B cell (primary cell): ENCODE data around the gene BSDC1.

Source experiments
- EZH2 ChIP-seq: IDR thresholded peaks from 2 replicates; pipeline ENCODE4 v1.6.1; 2012; ENCODE audit warnings: borderline replicate concordance, low read depth, mild to moderate bottlenecking, moderate library complexity, low read length; ENCODE audit not compliant: insufficient read depth, poor library complexity, severe bottlenecking
- TF ChIP-seq, protein P1 (sequence below): fragments of 200-600 bp; IDR thresholded peaks from one replicate; pipeline ENCODE4 v1.8.0; 2022; ENCODE audit warnings: antibody characterized with exemption, mild to moderate bottlenecking

DNA sequence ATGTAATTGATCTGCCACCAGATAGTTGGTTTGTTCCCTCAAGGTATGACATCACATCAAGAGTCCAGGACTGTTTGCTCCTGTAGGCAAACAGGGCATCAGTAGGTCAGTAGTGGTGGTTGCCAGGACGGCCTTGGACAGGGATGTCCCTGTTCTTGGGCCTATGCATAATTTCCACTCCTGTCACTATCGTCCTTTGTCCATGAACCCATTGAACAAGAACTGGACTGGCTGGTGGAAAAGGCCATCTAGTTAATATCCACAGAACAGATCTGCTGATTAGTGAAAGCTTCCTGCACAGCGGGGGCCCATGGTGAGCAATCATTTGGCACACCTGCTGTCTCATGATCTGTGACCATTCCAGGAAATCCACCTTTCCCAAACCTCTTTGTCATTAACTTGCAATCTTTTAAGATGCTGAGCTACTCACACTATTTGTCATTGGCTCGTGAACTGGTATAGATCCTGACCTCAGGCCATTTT, 12.4 kb upstream of the BSDC1 start:
- TF ChIP-seq, protein P1, sequence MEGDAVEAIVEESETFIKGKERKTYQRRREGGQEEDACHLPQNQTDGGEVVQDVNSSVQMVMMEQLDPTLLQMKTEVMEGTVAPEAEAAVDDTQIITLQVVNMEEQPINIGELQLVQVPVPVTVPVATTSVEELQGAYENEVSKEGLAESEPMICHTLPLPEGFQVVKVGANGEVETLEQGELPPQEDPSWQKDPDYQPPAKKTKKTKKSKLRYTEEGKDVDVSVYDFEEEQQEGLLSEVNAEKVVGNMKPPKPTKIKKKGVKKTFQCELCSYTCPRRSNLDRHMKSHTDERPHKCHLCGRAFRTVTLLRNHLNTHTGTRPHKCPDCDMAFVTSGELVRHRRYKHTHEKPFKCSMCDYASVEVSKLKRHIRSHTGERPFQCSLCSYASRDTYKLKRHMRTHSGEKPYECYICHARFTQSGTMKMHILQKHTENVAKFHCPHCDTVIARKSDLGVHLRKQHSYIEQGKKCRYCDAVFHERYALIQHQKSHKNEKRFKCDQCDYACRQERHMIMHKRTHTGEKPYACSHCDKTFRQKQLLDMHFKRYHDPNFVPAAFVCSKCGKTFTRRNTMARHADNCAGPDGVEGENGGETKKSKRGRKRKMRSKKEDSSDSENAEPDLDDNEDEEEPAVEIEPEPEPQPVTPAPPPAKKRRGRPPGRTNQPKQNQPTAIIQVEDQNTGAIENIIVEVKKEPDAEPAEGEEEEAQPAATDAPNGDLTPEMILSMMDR, result no peak
- no peak for TF ChIP-seq EZH2
